Measurements from ENCODE around the gene RWDD1.

Gene RWDD1

DNA sequence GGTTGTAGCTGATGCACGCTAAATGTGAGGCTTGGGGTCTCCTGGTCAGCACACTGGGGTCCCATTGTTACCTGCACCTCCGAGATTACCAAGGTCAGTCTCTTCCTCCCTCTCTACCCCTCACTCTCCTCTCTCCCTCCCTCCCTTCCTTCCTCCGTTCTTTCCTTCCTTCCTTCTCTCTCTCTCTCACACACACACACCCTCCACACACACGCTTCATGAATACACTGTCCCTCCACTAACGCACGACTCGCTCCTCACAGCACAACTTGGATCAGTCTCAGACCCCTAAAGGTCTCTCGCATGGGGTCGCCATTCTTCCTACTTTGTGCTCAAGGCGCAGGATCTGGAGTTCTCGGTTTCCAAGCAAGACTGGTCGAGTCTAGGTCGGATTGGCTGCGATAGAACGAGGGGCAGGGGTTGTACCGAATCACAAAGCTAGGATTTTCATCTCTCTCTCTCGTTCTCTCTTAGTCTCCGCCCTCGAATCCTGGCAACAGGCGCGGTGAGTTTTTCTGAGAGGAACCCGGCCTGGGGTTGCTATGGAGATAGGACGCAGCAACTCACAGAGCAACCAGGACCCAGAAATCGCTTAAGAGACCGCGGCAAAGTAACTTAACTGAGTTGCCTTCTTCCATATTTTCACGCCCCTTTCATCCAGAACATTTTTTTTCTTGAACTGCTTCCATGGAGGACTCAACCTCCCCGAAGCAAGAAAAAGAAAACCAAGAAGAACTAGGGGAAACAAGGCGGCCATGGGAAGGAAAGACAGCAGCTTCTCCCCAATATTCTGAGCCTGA lies 44.8 kb downstream of the RWDD1 start, which contains the start of gene RSPH4A:
Gene RSPH4A (plus strand): TSS at position 543 of the 800 bp plus-strand sequence. CDS start 145 bp downstream, at position 688.
- DNase-seq (ENCODE audit: low spot score): peak; percentile 91

DNA sequence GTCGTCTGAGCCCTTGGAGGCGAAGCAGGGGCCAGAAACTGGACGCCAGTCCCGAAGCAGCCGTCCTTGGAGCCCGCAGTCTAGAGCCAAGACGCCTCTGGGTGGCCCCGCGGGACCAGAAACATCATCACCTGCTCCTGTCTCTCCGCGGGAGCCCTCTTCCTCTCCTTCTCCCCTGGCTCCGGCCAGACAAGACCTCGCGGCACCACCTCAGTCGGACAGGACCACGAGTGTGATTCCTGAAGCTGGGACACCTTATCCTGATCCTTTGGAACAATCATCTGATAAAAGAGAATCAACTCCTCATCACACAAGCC lies 45.4 kb downstream of the RWDD1 start:
- DNase-seq (ENCODE audit: low spot score): no peak

- DNase-seq (ENCODE audit: low spot score): no peak
Measured at GRCh38 chr6:116624036-116624805, 52.9 kb downstream of the RWDD1 start.

- no peak for DNase-seq (ENCODE audit: low spot score)
Measured at GRCh38 chr6:116625872-116626271, 54.6 kb downstream of the RWDD1 start.

- DNase-seq (ENCODE audit: low spot score): peak; percentile 80
Measured at GRCh38 chr6:116629563-116629981, 58.3 kb downstream of the RWDD1 start.

GRCh38 chr6:116631379-116631990 lies 60.2 kb downstream of the RWDD1 start:
- DNase-seq (ENCODE audit: low spot score): peak; percentile 51

GRCh38 chr6:116633685-116634084 lies 62.4 kb downstream of the RWDD1 start:
- DNase-seq (ENCODE audit: low spot score): no peak

Measured in kidney capillary endothelial cell (primary cell).